HG03175 (cell line): ENCODE measurements around the gene CEP128.

ENCODE experiments used
- ATAC-seq: cut with Tn5 transposase; IDR thresholded peaks from one replicate; pipeline ENCODE4 v1.9.1; 2021; ENCODE audit warnings: mild to moderate bottlenecking, moderate library complexity; ENCODE audit not compliant: unreplicated experiment

CEP128 gene

GRCh38 chr14:80621701-80622100, 319.8 kb downstream of the CEP128 start:
- ATAC-seq, result peak; percentile 50

DNA sequence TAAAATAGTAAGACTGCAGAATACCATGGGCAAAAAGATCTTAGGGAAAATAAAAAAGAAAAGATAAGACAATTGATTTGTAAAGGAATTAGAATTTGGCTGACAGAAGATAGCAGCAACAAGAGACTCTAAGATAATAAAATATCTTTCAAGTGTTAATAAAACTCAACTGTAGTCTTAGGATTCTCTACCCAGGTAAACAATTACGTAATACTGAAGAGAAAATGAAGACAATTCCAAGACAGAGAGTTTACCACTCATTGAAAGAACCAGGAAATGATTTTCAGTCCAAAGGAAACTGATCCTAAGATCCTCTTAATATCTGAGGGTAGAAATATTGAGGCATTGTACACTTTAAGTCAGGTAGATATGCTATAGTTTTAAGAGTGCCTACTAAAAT, 321.1 kb downstream of the CEP128 start:
- ATAC-seq, result no peak

DNA sequence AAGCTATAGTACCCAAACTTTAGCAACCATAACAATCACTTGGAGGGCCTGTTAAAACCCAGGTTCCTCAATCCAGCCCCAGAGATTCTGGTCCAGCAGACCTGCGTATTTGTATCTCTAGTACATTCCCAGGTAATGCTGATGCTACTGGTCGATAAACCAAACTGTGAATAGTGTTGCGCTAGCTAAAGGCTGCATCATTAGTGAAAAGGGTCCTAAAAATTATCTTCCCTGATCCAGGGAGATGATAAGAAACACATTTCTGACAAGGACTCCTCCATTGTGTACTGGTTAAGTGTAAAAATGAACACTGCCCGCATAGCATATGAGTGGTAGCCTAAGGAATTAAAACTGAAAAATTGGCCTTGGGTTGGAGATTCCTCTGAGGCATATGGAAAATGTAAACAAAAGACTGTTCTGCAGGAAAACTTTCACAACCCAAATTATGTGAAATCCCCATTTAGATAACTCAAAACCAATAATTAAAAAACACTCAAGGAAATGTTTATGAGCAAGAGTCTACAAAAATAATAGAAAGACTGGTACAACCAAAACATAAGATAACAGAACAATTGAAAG, 322.7 kb downstream of the CEP128 start:
- ATAC-seq, result no peak

GRCh38 chr14:80615831-80616230, 325.7 kb downstream of the CEP128 start:
- peak; percentile 85 for ATAC-seq

DNA sequence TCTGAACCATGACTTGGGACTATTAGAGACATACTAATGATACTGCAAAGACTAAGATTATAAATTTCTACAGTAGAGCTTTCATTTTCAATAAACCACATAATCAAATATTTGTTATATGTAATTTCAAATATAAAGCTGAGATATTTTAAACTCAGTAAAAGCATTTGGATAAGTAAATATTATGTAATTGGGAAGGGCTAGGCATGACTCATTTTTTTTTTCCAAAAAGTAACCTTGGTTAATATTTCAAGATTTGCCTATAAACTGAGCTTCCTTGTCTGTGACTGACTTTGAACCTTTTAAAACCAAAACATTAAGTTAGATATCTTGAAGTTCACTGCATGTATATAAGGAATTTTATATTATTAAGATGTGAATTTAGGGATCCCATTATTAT, 332.5 kb downstream of the CEP128 start:
- no peak for ATAC-seq

DNA sequence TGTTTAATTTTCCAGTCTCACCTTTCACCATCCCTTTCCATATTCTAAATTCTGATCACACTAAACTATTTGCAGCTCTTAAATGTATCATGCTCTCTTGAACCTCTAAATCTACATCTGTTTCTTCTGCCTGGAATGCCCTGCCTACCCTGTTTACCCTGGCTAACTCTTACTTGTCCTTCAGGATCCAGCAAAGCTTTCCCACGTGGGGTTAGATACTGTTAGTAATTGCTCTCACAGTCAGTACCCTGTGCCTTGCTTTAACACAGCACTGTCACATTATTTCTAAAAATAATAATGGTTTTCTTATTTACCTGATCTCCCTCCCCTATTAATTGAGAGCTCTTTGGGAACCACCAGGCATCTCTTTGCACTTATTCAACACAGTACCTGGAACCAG, 333.0 kb downstream of the CEP128 start:
- no peak for ATAC-seq

- ATAC-seq, result no peak
Observed at GRCh38 chr14:80607430-80608190, 333.9 kb downstream of the CEP128 start.

DNA sequence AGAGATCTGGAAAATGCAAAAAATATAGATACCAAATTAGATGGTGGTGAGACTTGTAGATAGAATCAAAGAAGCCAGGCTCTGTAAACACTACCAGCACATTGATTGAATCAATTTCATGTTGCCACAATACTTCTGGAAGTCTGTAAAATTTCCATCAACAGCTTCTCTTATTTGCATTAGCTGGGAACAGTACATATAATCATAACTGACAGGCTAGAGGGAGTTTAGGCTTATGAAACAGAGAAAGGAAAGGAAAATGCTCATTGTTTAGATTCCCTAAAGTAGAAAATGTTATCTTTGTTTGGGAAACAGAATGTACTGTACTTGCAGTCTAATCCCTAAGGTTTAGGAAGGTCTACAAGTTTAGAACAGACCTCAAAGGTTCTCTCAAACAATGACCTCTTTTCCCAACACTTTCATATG, 335.2 kb downstream of the CEP128 start:
- no peak for ATAC-seq

GRCh38 chr14:80605536-80605935, 336.0 kb downstream of the CEP128 start:
- ATAC-seq, result no peak

GRCh38 chr14:80602946-80603345, 338.6 kb downstream of the CEP128 start:
- ATAC-seq, result no peak

- peak; percentile 93 for ATAC-seq
Observed at GRCh38 chr14:80587096-80587724, 354.3 kb downstream of the CEP128 start.

- ATAC-seq, result no peak
Observed at GRCh38 chr14:80586131-80586530, 355.4 kb downstream of the CEP128 start.

- ATAC-seq, result no peak
Observed at GRCh38 chr14:80585506-80585835, 356.1 kb downstream of the CEP128 start.

- ATAC-seq, result no peak
Observed at GRCh38 chr14:80584744-80585505, 356.6 kb downstream of the CEP128 start.

DNA sequence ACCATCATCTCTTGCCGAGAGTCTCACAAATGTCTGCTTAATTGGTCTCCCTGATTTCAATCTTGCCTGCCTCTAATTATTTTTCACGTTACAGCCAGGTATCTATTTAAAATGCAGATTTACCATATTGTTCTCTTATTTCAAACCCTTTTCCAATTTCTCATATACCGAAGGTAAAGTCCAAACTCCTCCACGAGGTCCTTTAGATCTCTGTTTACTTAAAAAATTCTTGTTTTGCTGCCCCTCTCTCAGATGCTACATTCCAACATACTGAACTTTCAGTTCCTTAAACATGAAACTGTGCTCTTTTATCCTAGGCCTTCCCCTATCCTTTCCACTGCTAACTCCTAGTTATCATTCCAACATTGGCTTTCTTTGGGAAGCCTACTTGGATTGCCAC, 363.9 kb downstream of the CEP128 start:
- ATAC-seq, result no peak

DNA sequence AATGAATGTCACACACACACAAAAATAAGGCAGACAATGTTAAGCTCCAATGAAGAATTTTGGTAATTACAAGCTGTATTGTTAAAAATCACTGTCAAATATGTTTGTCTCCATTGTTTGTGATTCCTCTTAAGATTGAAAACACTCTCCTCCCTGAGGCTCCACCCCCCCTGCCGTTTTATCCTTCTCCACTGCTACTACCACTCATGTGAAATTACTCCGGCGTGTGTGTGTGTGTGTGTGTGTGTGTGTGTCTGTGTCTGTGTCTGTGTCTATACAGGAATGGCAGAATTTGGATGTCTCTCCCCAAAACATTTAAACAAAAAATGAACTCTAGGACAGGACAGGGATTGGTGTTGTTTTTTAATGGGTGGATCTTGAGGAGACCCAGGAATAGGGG, 365.1 kb downstream of the CEP128 start:
- ATAC-seq, result no peak

GRCh38 chr14:80575763-80576162, 365.8 kb downstream of the CEP128 start:
- ATAC-seq, result no peak

DNA sequence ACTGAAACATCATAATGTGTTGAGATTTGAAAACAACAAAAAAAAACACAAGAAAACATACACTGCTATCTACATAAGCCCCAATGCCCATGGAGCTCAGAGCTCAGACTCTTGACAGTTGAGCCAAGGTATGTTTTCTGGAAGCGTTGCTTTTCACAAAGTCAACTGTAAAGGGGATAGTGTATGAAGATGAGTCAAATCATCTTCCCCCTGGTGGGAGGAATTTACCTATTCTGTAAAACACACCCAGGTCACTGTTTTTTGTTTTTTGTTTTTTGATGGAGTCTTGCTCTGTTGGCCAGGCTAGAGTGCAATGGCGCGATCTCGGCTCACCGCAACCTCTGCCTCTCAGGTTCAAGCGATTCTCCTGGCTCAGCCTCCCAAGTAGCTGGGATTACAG, 368.9 kb downstream of the CEP128 start:
- no peak for ATAC-seq

GRCh38 chr14:80570930-80571298, 370.6 kb downstream of the CEP128 start:
- no peak for ATAC-seq

DNA sequence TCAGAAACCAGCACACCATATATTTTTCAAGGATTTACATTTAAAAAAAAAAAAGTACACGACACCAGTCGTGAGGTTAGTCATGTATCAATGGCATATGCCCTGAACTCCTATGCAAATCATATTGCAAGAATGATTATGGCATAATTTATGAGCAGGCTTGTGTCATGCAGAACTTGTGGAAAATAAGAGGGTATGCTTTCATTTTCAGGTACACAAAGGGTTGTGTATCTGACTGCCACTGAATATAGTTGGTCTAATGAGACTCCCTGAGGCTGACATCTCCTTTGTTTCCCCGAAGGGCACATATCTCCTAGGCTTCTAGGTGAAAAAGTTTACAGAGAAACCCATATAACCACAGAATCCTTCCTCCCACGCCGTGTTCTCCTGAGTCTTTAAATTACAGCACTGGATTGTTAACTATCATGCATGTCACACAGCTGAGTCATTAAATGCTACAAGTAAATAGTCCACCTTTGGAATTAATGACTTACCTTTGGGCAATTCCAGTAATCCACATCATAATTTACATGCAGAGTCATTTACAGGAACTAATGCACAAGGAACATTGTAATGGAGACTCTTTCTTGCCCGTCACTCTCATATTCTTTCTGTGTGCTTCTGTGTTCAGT, 373.5 kb downstream of the CEP128 start:
- no peak for ATAC-seq

DNA sequence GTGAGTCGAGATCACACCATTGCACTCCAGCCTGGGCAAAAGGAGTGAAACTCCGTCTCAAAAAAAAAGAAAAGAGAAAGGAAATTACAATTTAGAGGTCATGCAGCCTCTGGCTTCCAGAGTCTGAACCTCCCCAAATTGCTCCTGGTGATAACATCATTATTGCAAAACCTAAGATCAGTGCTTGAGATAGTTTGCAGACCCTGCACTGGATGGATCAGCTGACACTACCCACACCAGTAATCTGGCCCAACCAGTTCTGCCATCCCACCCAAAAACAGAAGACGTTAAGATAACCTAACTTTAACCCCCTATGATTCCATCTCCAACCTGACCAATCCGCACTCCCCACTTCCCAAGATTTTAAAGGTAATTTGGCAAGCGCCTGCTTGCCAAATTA, 376.5 kb downstream of the CEP128 start:
- ATAC-seq, result no peak
